ENCODE measurements around the gene SPECC1L. TPM values are rescaled to one million over a fixed set of nuclear protein-coding genes. Genes with fewer than 3 reads are reported as not detected.
"Not testable (repeated sequence)": the region's sequence is repeated elsewhere in the genome, so short reads cannot be mapped to it uniquely, and the experiment has no call there.

The SPECC1L gene
- total and polyA plus RNA-seq, 8 donors: 6.0 to 53.1 (median 21.8) TPM

GRCh38 chr22:24233235-24233634 is 37.4 kb upstream of the SPECC1L start:
- Histone ChIP-seq H3K4me3 (no peak overlapping the region), H3K27ac (no peak overlapping the region), H3K9me3 (no peaks in the 10 kb centered on the region), H3K27me3 (no peaks in the 10 kb centered on the region), H3K4me1 (peaks cover 0 to 13% (median 0%) of the 10 kb centered on the region in 4 donors), H3K36me3 (peaks cover 0 to 14% (median 6%) of the 10 kb centered on the region in 4 donors)
- WGBS, 5 donors: 79 to 100% (median 84%) methylated on average over 1 to 13 of the region's 13 CpGs
- intact Hi-C loops (cut with DNase I; ENCODE audit: low total_unique reads): no loop called here
- no peak for DNase-seq
- TF ChIP-seq EP300 (IDR thresholded peaks at IDR 0.05) (no peak), POLR2A (IDR thresholded peaks at IDR 0.05) (no peak), POLR2AphosphoS5 (IDR thresholded peaks at IDR 0.05) (no peak)
- TF ChIP-seq, protein P1, sequence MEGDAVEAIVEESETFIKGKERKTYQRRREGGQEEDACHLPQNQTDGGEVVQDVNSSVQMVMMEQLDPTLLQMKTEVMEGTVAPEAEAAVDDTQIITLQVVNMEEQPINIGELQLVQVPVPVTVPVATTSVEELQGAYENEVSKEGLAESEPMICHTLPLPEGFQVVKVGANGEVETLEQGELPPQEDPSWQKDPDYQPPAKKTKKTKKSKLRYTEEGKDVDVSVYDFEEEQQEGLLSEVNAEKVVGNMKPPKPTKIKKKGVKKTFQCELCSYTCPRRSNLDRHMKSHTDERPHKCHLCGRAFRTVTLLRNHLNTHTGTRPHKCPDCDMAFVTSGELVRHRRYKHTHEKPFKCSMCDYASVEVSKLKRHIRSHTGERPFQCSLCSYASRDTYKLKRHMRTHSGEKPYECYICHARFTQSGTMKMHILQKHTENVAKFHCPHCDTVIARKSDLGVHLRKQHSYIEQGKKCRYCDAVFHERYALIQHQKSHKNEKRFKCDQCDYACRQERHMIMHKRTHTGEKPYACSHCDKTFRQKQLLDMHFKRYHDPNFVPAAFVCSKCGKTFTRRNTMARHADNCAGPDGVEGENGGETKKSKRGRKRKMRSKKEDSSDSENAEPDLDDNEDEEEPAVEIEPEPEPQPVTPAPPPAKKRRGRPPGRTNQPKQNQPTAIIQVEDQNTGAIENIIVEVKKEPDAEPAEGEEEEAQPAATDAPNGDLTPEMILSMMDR (IDR thresholded peaks at IDR 0.05): no peak

DNA sequence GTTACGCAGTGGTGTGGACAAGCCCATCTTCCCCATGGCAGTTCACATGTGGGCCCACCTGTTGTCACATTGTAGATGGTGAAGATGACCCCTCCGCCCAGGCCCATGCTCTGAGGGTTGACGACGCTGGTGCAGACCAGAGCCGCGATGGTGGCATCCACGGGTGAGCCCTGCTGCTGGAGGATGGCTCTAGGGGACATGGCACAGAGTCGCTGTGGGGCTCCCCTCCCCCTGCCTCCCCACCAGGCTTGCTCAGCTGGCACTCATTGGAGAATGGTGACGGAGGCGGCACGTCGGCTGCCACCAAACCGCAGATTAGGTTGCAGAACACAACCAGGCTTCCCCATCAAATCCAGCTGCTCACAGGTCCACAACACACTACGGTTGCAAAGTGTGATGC is 36.8 kb upstream of the SPECC1L start:
- 89 to 100% (median 97%) methylated on average over 1 to 14 of the region's 14 CpGs for WGBS, 5 donors
- H3K27ac ChIP-seq: no peak overlapping the region
- intact Hi-C loops (cut with DNase I; ENCODE audit: low total_unique reads): no loop called here

DNA sequence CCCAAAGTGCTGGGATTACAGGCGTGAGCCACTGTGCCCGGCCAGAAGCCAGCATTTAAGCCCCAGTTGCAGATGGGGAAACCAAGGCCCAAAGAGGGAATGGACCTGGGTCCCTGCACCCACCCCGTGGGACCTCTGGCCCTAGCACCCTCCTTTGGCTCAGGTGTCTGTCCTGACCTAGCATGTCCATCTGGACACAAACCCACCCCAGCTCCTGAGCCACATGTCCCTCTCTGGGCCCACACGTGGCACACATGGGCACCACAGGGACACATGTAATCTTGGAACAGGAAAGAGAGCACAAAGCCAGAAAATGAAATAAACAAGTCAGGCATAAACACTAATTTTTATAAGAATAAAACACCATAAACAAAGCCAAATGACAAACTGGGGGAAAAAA is 35.3 kb upstream of the SPECC1L start:
- H3K4me3 ChIP-seq: no peak overlapping the region
- no peaks in the 10 kb centered on the region for H3K9me3 ChIP-seq
- peaks cover 0 to 6% (median 2%) of the 10 kb centered on the region in 4 donors for H3K36me3 ChIP-seq
- no peak for DNase-seq
- 87 to 93% (median 90%) methylated on average over 4 of the region's 4 CpGs for WGBS, 5 donors
- peaks cover 0 to 13% (median 0%) of the 10 kb centered on the region in 4 donors for H3K4me1 ChIP-seq
- intact Hi-C loops (cut with DNase I; ENCODE audit: low total_unique reads): no loop called here
- no peak for TF ChIP-seq POLR2AphosphoS5 (IDR thresholded peaks at IDR 0.05)
- TF ChIP-seq POLR2A (IDR thresholded peaks at IDR 0.05): no peak
- TF ChIP-seq, protein P1 (IDR thresholded peaks at IDR 0.05): no peak
- no peak for TF ChIP-seq EP300 (IDR thresholded peaks at IDR 0.05)
- H3K27ac ChIP-seq: no peak overlapping the region
- no peaks in the 10 kb centered on the region for H3K27me3 ChIP-seq

More for the DNA sequence above, 36.8 kb upstream of the SPECC1L start:
- no peak for TF ChIP-seq POLR2A (IDR thresholded peaks at IDR 0.05)
- TF ChIP-seq POLR2AphosphoS5 (IDR thresholded peaks at IDR 0.05): no peak
- no peak for TF ChIP-seq EP300 (IDR thresholded peaks at IDR 0.05)
- TF ChIP-seq, protein P1 (IDR thresholded peaks at IDR 0.05): no peak
- no peaks in the 10 kb centered on the region for H3K9me3 ChIP-seq
- no peak overlapping the region for H3K4me3 ChIP-seq
- no peaks in the 10 kb centered on the region for H3K27me3 ChIP-seq
- H3K36me3 ChIP-seq: peaks cover 0 to 8% (median 6%) of the 10 kb centered on the region in 4 donors
- H3K4me1 ChIP-seq: peaks cover 0 to 13% (median 0%) of the 10 kb centered on the region in 4 donors
- no peak for DNase-seq

GRCh38 chr22:24236656-24237055 is 34.0 kb upstream of the SPECC1L start:
- no peak for TF ChIP-seq POLR2A (IDR thresholded peaks at IDR 0.05)
- TF ChIP-seq, protein P1 (IDR thresholded peaks at IDR 0.05): no peak
- no peak for TF ChIP-seq POLR2AphosphoS5 (IDR thresholded peaks at IDR 0.05)
- TF ChIP-seq EP300 (IDR thresholded peaks at IDR 0.05): no peak
- H3K27me3 ChIP-seq: no peaks in the 10 kb centered on the region
- no peak overlapping the region for H3K27ac ChIP-seq
- no peak overlapping the region for H3K4me3 ChIP-seq
- WGBS, 5 donors: 66 to 86% (median 77%) methylated on average over 4 of the region's 4 CpGs
- peaks cover 0 to 4% (median 0%) of the 10 kb centered on the region in 4 donors for H3K4me1 ChIP-seq
- no peaks in the 10 kb centered on the region for H3K9me3 ChIP-seq
- no peak for DNase-seq
- H3K36me3 ChIP-seq: peaks cover 0 to 6% (median 2%) of the 10 kb centered on the region in 4 donors
- intact Hi-C loops (cut with DNase I; ENCODE audit: low total_unique reads): no loop called here

GRCh38 chr22:24238101-24238694 is 32.4 kb upstream of the SPECC1L start:
- DNase-seq; H3K27me3 ChIP-seq; H3K27ac ChIP-seq; H3K36me3 ChIP-seq; H3K4me3 ChIP-seq; intact Hi-C loops (cut with DNase I; ENCODE audit: low total_unique reads); H3K9me3 ChIP-seq: not testable (repeated sequence)
- peaks cover 0 to 14% (median 5%) of the 10 kb centered on the region in 4 donors for H3K4me1 ChIP-seq
- 92 to 94% (median 93%) methylated on average over 11 to 13 of the region's 13 CpGs for WGBS, 5 donors

Measured in stomach (tissue), 9 donors.